ENCODE data around the gene FAM162B. TPM values are rescaled to one million over a fixed set of nuclear protein-coding genes. Genes with fewer than 3 reads are reported as not detected.

The FAM162B gene
- total RNA-seq, result under 1 TPM; 0.75 to 0.85 TPM
- long read RNA-seq, partial matches to known transcripts, result 0 of 1 reads
- long read RNA-seq, other reads (novel, unspliced or antisense), result 1 of 1 reads

GRCh38 chr6:116764961-116765841 is at the start of gene FAM162B:
TSS of gene FAM162B (minus strand) at chr6:116765719. CDS start at chr6:116765576, 143 bp downstream.
- DNase-seq, result peak in 1 of 2 donors; percentile 6
- intact Hi-C loops (cut with DNase I, micrococcal nuclease), result no loop called here
- ATAC-seq, result peak; percentile 44

GRCh38 chr6:116812051-116812650 is 46.6 kb upstream of the FAM162B start:
- intact Hi-C loops (cut with DNase I, micrococcal nuclease), result no loop called here
- DNase-seq (no peak), ATAC-seq (no peak)

GRCh38 chr6:116801971-116802370 is 36.5 kb upstream of the FAM162B start:
- DNase-seq, result no peak
- peak; percentile 79 for ATAC-seq
- intact Hi-C loops (cut with DNase I, micrococcal nuclease), result no loop called here

GRCh38 chr6:116799945-116800344 is 34.4 kb upstream of the FAM162B start:
- DNase-seq (no peak), ATAC-seq (no peak)
- intact Hi-C loops (cut with DNase I, micrococcal nuclease), result no loop called here

GRCh38 chr6:116797585-116797984 is 32.1 kb upstream of the FAM162B start:
- intact Hi-C loops (cut with DNase I, micrococcal nuclease), result no loop called here
- DNase-seq (no peak), ATAC-seq (no peak)

GRCh38 chr6:116793224-116793623 is 27.7 kb upstream of the FAM162B start:
- DNase-seq (no peak), ATAC-seq (no peak)
- intact Hi-C loops (cut with DNase I, micrococcal nuclease), result no loop called here

GRCh38 chr6:116783852-116784251 is 18.3 kb upstream of the FAM162B start:
- DNase-seq, result no peak
- intact Hi-C loops (cut with DNase I, micrococcal nuclease), result no loop called here
- no peak for ATAC-seq

GRCh38 chr6:116779573-116780164 is 14.2 kb upstream of the FAM162B start:
- DNase-seq, result no peak
- ATAC-seq, result no peak
- intact Hi-C loops (cut with DNase I, micrococcal nuclease), result no loop called here

- DNase-seq, result no peak
- ATAC-seq, result no peak
- intact Hi-C loops (cut with DNase I, micrococcal nuclease), result no loop called here
Observed at GRCh38 chr6:116773886-116774285, 8.4 kb upstream of the FAM162B start.

GRCh38 chr6:116772450-116772849 is 6.9 kb upstream of the FAM162B start:
- DNase-seq, result no peak
- no peak for ATAC-seq
- intact Hi-C loops (cut with DNase I, micrococcal nuclease), result no loop called here

- intact Hi-C loops (cut with DNase I, micrococcal nuclease), result no loop called here
- DNase-seq, result no peak
- ATAC-seq, result no peak
Observed at GRCh38 chr6:116767715-116768114, 2.2 kb upstream of the FAM162B start.

GRCh38 chr6:116766506-116767176 is 1.1 kb upstream of the FAM162B start:
- intact Hi-C loops (cut with DNase I, micrococcal nuclease), result no loop called here
- DNase-seq (no peak), ATAC-seq (no peak)

GRCh38 chr6:116764629-116764960 is 924 bp downstream of the FAM162B start:
- no peak for ATAC-seq
- no peak for DNase-seq
- intact Hi-C loops (cut with DNase I, micrococcal nuclease), result no loop called here

- no peak for ATAC-seq
Observed at GRCh38 chr6:116763906-116764628, 1.5 kb downstream of the FAM162B start.

GRCh38 chr6:116763048-116763447 is 2.5 kb downstream of the FAM162B start:
- DNase-seq, result no peak
- no peak for ATAC-seq
- intact Hi-C loops (cut with DNase I, micrococcal nuclease), result no loop called here

More at GRCh38 chr6:116763906-116764628, 1.5 kb downstream of the FAM162B start:
- DNase-seq, result no peak
- intact Hi-C loops (cut with DNase I, micrococcal nuclease), result no loop called here

GRCh38 chr6:116762235-116762634 is 3.3 kb downstream of the FAM162B start:
- ATAC-seq, result no peak
- no peak for DNase-seq
- intact Hi-C loops (cut with DNase I, micrococcal nuclease), result no loop called here

- ATAC-seq, result no peak
- intact Hi-C loops (cut with DNase I, micrococcal nuclease), result no loop called here
- no peak for DNase-seq
Observed at GRCh38 chr6:116761779-116762178, 3.7 kb downstream of the FAM162B start.

- ATAC-seq (no peak), DNase-seq (no peak)
- intact Hi-C loops (cut with DNase I, micrococcal nuclease), result no loop called here
Observed at GRCh38 chr6:116745176-116745575, 20.3 kb downstream of the FAM162B start.

GRCh38 chr6:116741571-116741970 is 23.9 kb downstream of the FAM162B start:
- intact Hi-C loops (cut with DNase I, micrococcal nuclease), result no loop called here
- no peak for DNase-seq
- no peak for ATAC-seq

All from left colon (tissue), 2 donors.